H1 (cell line): ENCODE results near the gene CA7. TPM values are rescaled to one million over a fixed set of nuclear protein-coding genes. Genes with fewer than 3 reads are reported as not detected.

Experiments
- BRCA1 ChIP-seq: IDR thresholded peaks from 2 replicates; pipeline ENCODE4 v1.6.1; 2012; ENCODE audit warnings: low read depth, low read length, improper control_type of control experiment
- CEBPB ChIP-seq: IDR thresholded peaks from 2 replicates; pipeline ENCODE4 v1.6.1; 2012; ENCODE audit warnings: low read depth, low read length
- polyA plus RNA-seq, 7 experiments: library from polyadenylated mRNA; depleted of rRNA in 3 of 7; stranded (reverse) in 5 of 7; unstranded in 2 of 7; fragments of >200 nt in 5 of 7; fragments of 200-250 nt in 2 of 7; gene quantifications; 1 replicate in 5 of 7; 2 replicates in 1 of 7; 4 replicates in 1 of 7; pipeline versions ENCODE4 v1.2.1 to v1.2.3, GENCODE V29; 2011 to 2013; ENCODE audit warnings: missing spikeins in 2 of 7, mixed read lengths in 2 of 7
- total RNA-seq: library from RNA; stranded (reverse); fragmentation: NEBNext Ultra II Directional; extraction: Animal tissue kit (Norgen Biotek cat#: 25700); gene quantifications from 2 replicates; pipeline ENCODE4 v1.2.1, GENCODE V29; 2021
- TF ChIP-seq, protein P1 (sequence below): IDR thresholded peaks from 2 replicates; pipeline ENCODE4 v1.6.1; 2012; ENCODE audit warnings: inconsistent platforms
- TF ChIP-seq, protein P2 (sequence below): IDR thresholded peaks from 2 replicates; pipeline ENCODE4 v1.6.1; 2011; ENCODE audit warnings: low read depth, mild to moderate bottlenecking, low read length; ENCODE audit not compliant: insufficient read depth

The CA7 gene
- total and polyA plus RNA-seq, 2 of the 8 experiments (the other 6 are each of a cell fraction or from before 2014, with no cell fraction given): 1.7 to 2.7 TPM

DNA sequence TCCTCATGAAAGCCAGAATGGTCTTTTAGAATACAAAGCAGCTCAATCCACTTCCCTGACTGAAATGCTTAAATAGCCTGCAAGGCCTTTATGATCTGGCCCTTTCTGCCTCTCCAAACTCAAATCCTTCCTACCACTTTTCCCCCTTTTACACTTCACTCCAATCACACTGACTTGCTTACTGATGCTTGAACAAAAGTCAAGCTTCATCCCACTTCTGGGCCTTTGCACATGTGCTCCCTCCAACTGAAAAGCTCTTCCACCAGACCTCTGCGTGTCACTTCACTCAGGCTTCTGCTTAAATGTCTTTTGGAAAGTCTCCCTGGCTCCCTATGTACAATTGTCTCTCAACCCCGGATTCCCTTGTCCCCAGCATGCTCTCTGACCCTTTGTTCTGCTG, 29.5 kb upstream of the CA7 start (continued):
- no peak for TF ChIP-seq BRCA1
- TF ChIP-seq, protein P1, sequence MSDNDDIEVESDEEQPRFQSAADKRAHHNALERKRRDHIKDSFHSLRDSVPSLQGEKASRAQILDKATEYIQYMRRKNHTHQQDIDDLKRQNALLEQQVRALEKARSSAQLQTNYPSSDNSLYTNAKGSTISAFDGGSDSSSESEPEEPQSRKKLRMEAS: no peak
- TF ChIP-seq CEBPB: no peak
- TF ChIP-seq, protein P2, sequence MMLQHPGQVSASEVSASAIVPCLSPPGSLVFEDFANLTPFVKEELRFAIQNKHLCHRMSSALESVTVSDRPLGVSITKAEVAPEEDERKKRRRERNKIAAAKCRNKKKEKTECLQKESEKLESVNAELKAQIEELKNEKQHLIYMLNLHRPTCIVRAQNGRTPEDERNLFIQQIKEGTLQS: no peak
- TF ChIP-seq, all 59 proteins: peak for 0
